Gastrocnemius medialis (tissue), 4 donors: Measurements from ENCODE around the gene CUX1.

Experiments used
- CTCF ChIP-seq, 5 experiments: fragments of 450-650 bp in 3 of 5; fragments of 200-600 bp in 2 of 5; sonication (generic) in 2 of 5; IDR thresholded peaks in 4 of 5; conservative IDR thresholded peaks in 1 of 5; 1 replicate in 4 of 5; 2 replicates in 1 of 5; pipeline ENCODE4 v1.5.1; 2016 to 2019; ENCODE audit warnings: antibody characterized with exemption in 5 of 5, mild to moderate bottlenecking in 3 of 5, moderate library complexity in 3 of 5
- POLR2A ChIP-seq, 2 donors: fragments of 450-650 bp; IDR thresholded peaks; one replicate each; pipeline ENCODE4 v1.6.1; 2017; ENCODE audit warnings: antibody characterized with exemption in 2 of 2, mild to moderate bottlenecking in 2 of 2, moderate library complexity in 2 of 2

- no peak for TF ChIP-seq CTCF (IDR thresholded peaks at IDR 0.05 in 4 of 5, conservative IDR thresholded peaks at IDR 0.05 in 1 of 5)
- no peak for TF ChIP-seq POLR2A (IDR thresholded peaks at IDR 0.05)
Measured at GRCh38 chr7:102202556-102202955, 385.1 kb downstream of the CUX1 start.
